IPS DF 4.7 (cell line): ENCODE results near the gene LRP6.

Experiments
- DNase-seq: peaks from one replicate; pipeline ENCODE4 v3.0.0-alpha.2; 2013; ENCODE audit warnings: low spot score; ENCODE audit errors: extremely low read depth

The LRP6 gene

GRCh38 chr12:12072064-12072760, 194.6 kb downstream of the LRP6 start:
- DNase-seq, result no peak

- no peak for DNase-seq
Observed at GRCh38 chr12:12070674-12071656, 195.9 kb downstream of the LRP6 start, which contains the start of gene BCL2L14. Gene BCL2L14 (plus strand): TSS chr12:12070939. CDS start chr12:12079306, 8,367 bp downstream.

GRCh38 chr12:12069821-12070548, 196.9 kb downstream of the LRP6 start:
- no peak for DNase-seq

- no peak for DNase-seq
Observed at GRCh38 chr12:12068751-12069150, 198.1 kb downstream of the LRP6 start.
